KMS-11 (cell line): Measurements from ENCODE around the gene HOMER2.

ENCODE experiments used
- H2AFZ ChIP-seq: fragments of 200-600 bp; sonication (generic); 2 replicates; pipeline ENCODE4 v1.6.1; 2016; ENCODE audit warnings: antibody characterized with exemption, mixed run types, low read depth
- H3K27ac ChIP-seq: fragments of 200-600 bp; sonication (generic); 2 replicates; pipeline ENCODE4 v1.6.1; 2016; ENCODE audit warnings: mild to moderate bottlenecking, mixed run types
- H3K27me3 ChIP-seq: fragments of 200-600 bp; sonication (generic); 2 replicates; pipeline ENCODE4 v1.6.1; 2017; ENCODE audit warnings: mild to moderate bottlenecking, low read depth, mixed run types, moderate library complexity; ENCODE audit not compliant: insufficient read depth
- H3K36me3 ChIP-seq: fragments of 200-600 bp; sonication (generic); 2 replicates; pipeline ENCODE4 v1.6.1; 2017; ENCODE audit warnings: mild to moderate bottlenecking, mixed run types; ENCODE audit not compliant: insufficient read depth
- H3K4me1 ChIP-seq: fragments of 200-600 bp; sonication (generic); 2 replicates; pipeline ENCODE4 v1.6.1; 2016; ENCODE audit warnings: mild to moderate bottlenecking, low read depth, mixed run types; ENCODE audit not compliant: poor library complexity, severe bottlenecking
- H3K4me2 ChIP-seq: fragments of 200-600 bp; sonication (generic); 2 replicates; pipeline ENCODE4 v1.7.0; 2016; ENCODE audit warnings: mild to moderate bottlenecking, mixed run types
- H3K4me3 ChIP-seq: fragments of 200-600 bp; sonication (generic); IDR thresholded peaks from 2 replicates; pipeline ENCODE4 v1.6.1; 2017; ENCODE audit warnings: low read depth, low read length, mixed read lengths; ENCODE audit not compliant: insufficient read depth
- H3K79me2 ChIP-seq: fragments of 200-600 bp; sonication (generic); 2 replicates; pipeline ENCODE4 v1.6.1; 2016; ENCODE audit warnings: low read depth, mixed run types; ENCODE audit not compliant: insufficient read depth
- H3K9ac ChIP-seq: fragments of 200-600 bp; sonication (generic); 2 replicates; pipeline ENCODE4 v1.6.1; 2016; ENCODE audit warnings: mild to moderate bottlenecking, mixed run types
- H4K20me1 ChIP-seq: fragments of 200-600 bp; sonication (generic); 2 replicates; pipeline ENCODE4 v1.6.1; 2016; ENCODE audit warnings: mild to moderate bottlenecking, mixed run types; ENCODE audit not compliant: insufficient read depth
- CTCF ChIP-seq: fragments of 200-600 bp; sonication (generic); conservative IDR thresholded peaks from 2 replicates; pipeline ENCODE4 v1.6.1; 2017; ENCODE audit warnings: low read depth, mild to moderate bottlenecking, antibody characterized with exemption, low read length, moderate library complexity, mixed read lengths

Gene HOMER2

GRCh38 chr15:82936966-82937711, 15.4 kb downstream of the HOMER2 start:
- no peaks in the 10 kb centered on the region for H3K27me3 ChIP-seq
- H3K36me3 ChIP-seq: no peaks in the 10 kb centered on the region
- H3K4me1 ChIP-seq: no peaks in the 10 kb centered on the region
- no peak overlapping the region for H3K9ac ChIP-seq
- H3K79me2 ChIP-seq: no peaks in the 10 kb centered on the region
- TF ChIP-seq CTCF: no peak
- H4K20me1 ChIP-seq: no peaks in the 10 kb centered on the region
- H2AFZ ChIP-seq: no peak overlapping the region
- no peak overlapping the region for H3K27ac ChIP-seq
- no peak overlapping the region for H3K4me3 ChIP-seq
- no peak overlapping the region for H3K4me2 ChIP-seq

DNA sequence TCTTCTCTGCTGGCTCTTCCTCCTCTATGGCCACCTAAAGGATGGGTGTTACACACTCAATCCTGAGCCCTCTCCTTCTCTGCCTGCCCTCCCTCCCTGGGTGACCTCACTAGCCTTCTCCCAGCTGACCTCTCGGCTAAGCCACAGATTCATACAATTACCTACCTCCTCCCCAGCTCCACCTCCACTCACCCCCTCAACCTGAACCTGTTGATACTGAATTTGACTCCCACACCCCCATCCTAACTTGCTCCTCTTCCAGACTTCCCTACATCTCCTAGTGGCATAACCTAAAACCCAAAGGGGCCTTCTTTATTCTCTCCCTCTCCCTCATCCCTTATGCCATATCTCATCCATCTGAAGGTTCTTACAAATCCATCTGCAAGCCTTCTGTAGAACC, 17.1 kb downstream of the HOMER2 start:
- Histone ChIP-seq H3K27ac (no peak overlapping the region), H3K9ac (no peak overlapping the region), H3K4me2 (no peak overlapping the region), H4K20me1 (no peaks in the 10 kb centered on the region), H3K27me3 (no peaks in the 10 kb centered on the region), H3K4me1 (no peaks in the 10 kb centered on the region), H3K36me3 (no peaks in the 10 kb centered on the region), H3K4me3 (no peak overlapping the region), H2AFZ (no peak overlapping the region), H3K79me2 (no peaks in the 10 kb centered on the region)
- TF ChIP-seq CTCF: no peak

DNA sequence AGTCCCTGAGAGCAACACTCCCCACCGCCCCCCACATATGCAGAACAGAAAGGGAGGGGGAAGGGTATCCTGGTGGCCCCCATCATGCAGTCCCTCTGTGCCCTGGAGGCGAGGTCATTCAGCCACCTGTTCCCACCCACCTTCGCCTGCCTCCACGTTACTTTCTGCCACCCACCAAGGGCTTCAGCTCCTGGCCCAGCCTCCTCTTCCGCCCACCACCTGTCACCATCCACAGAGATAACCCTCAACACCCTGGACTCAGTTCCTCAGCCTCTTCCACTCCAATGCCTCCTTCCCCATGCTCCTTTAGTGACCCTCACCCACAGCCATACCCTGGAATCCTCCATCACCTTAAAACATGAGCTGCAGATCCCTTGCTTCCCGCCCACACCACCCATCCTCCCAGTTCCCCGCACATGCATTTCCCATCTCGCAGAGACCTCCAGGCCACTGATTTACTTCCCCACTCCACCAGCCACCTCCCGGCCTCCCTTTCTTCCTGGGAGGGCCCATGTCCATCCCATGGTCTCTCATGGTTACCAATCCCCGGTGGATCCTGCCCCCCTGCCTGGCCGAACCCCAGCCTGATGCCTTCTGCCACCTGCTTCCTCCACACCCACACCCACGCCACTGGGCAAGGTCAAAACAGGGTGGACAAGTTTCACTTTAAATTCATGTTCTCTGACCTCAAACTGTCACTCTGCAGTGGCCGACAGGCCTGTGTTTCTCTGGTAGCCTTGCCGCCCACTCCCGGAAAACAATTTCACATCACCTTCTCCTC, 18.2 kb downstream of the HOMER2 start:
- Histone ChIP-seq H3K9ac (no peak overlapping the region), H2AFZ (no peak overlapping the region), H3K79me2 (no peaks in the 10 kb centered on the region), H3K4me3 (no peak overlapping the region), H3K27ac (no peak overlapping the region), H4K20me1 (no peaks in the 10 kb centered on the region), H3K4me1 (no peaks in the 10 kb centered on the region), H3K36me3 (no peaks in the 10 kb centered on the region), H3K27me3 (no peaks in the 10 kb centered on the region), H3K4me2 (no peak overlapping the region)
- no peak for TF ChIP-seq CTCF

DNA sequence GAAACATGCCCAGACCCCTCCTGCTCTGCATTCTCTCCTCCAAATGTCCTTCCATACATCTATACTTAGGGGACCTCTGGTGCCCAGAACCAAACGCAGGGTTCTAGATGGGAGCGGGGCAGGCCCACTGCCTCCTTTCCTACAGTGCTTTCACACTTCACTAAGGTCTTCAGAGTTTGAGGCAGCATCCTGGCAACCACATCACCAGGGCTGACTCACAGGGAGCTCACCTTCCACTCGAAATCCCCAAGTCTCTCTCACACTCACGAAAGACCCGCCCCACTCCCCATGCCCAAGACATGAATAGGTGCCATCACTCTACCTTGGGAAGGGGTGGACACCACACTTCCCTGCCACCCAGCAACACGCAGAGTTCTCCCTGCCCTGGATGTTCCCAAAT, 18.9 kb downstream of the HOMER2 start:
- no peaks in the 10 kb centered on the region for H4K20me1 ChIP-seq
- TF ChIP-seq CTCF: no peak
- no peaks in the 10 kb centered on the region for H3K27me3 ChIP-seq
- no peak overlapping the region for H2AFZ ChIP-seq
- H3K27ac ChIP-seq: no peak overlapping the region
- no peaks in the 10 kb centered on the region for H3K4me1 ChIP-seq
- H3K36me3 ChIP-seq: no peaks in the 10 kb centered on the region
- H3K9ac ChIP-seq: no peak overlapping the region
- no peak overlapping the region for H3K4me3 ChIP-seq
- no peaks in the 10 kb centered on the region for H3K79me2 ChIP-seq
- H3K4me2 ChIP-seq: no peak overlapping the region
